DMS79 treated with DMSO at 0.1 percent for 48 hours (cell line): Measurements from ENCODE around the gene ZNF8.
"Not testable (repeated sequence)": the region's sequence is repeated elsewhere in the genome, so short reads cannot be mapped to it uniquely, and the experiment has no call there.

Experiments used
- DNase-seq: peaks from one replicate; lab custom pipeline; 2025; lab: John Stamatoyannopoulos, UW

The ZNF8 gene

DNA sequence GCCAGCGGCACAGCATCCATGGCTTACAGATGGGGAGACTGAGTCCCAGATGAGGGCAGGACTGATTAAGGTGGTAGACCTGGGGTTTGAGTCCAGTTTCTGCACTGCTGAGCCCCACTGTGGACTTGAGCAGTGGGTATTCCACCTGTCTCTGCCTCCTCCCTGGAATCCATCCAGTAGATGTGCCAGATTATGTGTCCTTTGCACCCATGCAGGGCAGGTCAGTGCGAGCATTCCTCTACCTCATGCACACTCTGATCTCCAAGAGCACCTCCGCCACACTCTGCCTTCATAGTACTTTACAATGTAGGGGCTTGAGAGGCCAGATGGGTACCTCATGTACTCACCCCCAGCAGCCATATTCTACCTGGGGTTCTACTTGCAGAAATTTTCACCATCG lies 58.1 kb downstream of the ZNF8 start:
- no peak for DNase-seq

DNA sequence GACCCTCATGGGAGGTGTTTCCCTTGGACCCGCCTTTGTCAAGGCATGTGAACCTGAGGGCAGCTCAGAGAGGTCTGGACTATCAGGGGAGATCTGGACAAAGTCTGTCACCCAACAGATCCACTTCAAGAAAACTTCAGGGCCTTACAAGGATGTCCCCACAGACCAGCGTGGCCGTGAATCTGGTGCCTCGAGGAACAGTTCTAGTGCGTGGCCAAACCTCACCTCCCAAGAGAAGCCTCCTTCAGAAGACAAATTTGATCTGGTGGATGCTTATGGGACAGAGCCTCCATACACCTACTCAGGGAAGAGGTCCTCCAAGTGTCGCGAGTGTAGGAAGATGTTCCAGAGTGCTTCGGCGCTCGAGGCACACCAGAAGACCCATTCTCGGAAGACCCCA lies 59.6 kb downstream of the ZNF8 start:
- DNase-seq, result no peak

DNA sequence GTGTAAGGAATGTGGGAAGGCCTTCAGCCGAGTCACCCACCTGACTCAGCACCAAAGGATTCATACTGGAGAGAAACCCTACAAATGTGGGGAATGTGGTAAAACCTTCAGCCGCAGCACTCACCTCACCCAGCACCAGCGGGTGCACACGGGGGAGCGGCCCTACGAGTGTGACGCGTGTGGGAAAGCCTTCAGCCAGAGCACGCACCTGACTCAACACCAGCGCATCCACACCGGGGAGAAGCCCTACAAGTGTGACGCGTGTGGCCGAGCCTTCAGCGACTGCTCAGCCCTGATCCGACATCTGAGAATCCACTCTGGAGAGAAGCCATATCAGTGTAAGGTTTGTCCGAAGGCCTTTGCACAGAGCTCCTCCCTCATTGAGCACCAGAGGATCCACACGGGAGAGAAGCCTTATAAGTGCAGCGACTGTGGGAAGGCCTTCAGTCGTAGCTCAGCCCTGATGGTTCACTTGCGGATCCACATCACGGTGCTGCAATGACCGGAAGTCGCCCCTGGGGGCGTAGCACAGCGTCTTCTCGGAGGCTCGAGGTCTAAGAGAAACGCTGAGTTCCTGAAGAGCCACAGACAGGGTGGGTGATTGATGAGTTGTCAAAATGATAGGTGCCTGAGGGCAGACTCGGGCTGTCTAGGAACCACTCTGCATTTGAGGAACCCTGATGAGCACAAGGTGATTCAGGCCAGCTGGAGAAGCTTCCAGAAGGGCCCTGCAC lies 60.2 kb downstream of the ZNF8 start:
- DNase-seq, result no peak

DNA sequence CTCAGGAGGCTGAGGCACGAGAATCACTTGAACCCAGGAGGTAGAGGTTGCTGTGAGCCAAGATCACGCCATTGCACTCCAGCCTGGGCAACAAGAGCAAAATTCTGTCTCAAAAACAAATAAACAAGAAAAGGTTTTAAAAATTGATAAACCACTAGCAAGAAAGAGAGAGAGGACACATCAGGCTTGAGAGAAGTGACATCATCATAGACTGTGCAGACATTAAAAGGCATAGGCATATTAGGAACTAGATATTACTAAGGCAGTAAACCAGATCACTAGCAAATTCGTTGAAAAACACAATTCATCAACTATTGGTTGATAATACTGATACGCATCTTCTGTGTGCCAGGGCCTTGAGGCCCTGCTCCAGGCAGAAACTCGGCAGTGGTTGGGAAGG lies 66.8 kb downstream of the ZNF8 start:
- no peak for DNase-seq

- peak; percentile 58 for DNase-seq
These were observed 68.5 kb downstream of the ZNF8 start for GRCh38 chr19:58346961-58347929.

GRCh38 chr19:58348080-58348479 lies 69.3 kb downstream of the ZNF8 start:
- DNase-seq, result not testable (repeated sequence)

DNA sequence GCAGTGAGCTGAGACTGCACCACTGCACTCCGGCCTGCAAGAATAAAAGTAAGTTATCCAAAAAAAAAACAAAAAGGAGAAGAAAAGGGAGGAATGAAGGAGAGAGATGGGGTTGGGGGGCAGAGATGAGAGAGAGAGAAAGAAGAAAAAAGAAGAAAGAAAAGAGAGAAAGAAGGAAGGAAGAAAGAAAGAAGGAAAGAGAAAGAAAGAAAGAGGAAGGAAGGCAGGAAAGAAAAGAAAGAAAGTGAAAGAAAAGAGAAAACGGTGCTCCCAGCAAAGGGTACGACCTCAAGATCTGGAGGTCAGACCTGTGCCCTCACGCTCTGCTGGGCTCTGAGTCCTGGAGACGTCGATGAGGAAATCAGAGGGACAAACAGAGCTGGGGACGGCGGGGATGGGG lies 70.8 kb downstream of the ZNF8 start:
- DNase-seq, result no peak

DNA sequence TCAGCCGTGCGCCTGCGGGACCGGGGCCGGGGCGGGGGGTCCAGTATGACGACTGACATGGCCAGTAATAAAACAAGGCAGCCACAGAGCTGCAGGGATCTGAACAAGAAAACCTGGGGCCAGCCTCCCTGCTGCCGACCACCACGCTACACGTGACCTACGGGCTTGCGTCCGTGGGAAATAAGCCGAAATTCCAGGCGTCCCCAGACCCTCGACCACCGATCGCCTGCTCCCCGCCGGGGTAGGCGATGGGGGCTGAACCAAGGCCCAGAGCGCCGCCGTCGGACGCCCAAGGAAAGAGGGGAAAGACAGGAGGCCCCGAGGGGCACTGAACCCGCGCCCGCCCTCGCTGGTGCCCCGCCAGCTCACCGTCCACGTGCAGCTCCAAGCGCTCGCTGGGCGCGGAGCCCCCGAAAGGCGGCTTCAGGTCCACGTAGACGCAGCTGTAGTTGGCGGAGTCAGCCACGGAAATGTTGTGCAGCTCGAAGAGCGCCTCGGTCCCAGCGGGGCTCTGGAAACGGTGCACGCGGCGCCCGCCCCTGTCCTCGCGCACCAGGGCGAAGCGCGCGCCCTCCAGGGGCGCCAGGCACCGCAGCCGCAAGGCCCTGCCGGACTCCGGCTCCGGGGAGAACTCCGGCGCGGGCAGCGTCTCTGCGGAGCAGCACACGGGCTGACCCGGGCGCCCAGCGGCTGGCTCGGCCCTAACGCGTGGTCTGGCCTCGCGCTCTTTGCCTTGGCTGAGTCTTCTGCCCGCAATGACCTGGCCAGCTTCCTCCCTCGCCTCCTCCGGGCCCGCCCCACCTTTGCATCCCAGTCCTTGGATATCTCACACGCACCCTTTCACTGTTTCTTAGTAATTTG lies 71.5 kb downstream of the ZNF8 start:
- no peak for DNase-seq

GRCh38 chr19:58350871-58351557 lies 72.3 kb downstream of the ZNF8 start:
- no peak for DNase-seq

GRCh38 chr19:58351558-58351878 lies 72.8 kb downstream of the ZNF8 start:
- DNase-seq, result no peak

DNA sequence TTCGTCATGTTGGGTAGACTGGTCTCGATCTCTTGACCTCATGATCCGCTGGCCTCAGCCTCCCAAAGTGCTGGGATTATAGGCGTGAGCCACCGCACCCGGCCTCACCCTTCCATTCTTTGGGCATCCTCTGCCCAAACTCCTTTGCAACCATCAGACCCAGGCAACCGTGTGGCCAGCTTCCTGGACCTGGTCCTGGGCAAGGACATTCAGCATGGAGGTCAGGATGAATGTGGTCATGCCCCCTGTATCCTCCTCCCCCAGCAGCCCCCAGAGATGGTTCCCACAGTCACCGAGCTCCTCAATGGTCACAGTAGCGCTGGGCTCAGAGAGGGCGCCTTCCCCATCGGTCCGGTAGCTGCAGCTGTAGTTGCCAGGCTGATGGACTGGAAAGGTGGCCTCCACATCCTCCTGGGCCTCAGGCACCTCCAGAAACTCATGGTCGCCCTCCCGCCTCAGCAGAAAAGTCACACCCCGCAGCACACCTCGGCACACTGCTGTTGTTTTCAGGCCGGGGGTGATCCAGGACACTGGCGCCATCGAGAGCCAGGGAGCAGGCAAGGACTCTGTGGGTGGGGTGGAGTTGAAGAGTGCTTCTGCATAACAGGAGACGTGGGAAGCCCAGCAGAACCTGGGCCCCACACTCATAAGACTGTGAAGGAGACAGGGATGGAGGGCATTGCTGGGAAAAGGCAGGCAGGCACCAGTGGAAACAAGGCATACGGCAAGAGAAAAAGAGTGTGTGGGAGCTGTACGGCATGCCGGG lies 73.4 kb downstream of the ZNF8 start:
- no peak for DNase-seq
